NCI-H524 treated with DMSO at 0.1 percent for 48 hours (cell line): ENCODE results near the gene ITPRIPL1.
"Not testable (repeated sequence)": the region's sequence is repeated elsewhere in the genome, so short reads cannot be mapped to it uniquely, and the experiment has no call there.

Experiments used
- DNase-seq: peaks from one replicate; lab custom pipeline; 2025; lab: John Stamatoyannopoulos, UW

ITPRIPL1 gene

GRCh38 chr2:96325041-96325883, at the start of gene ITPRIPL1:
Gene ITPRIPL1, plus strand, starts transcription at chr2:96325317. Its CDS starts 523 bp downstream, at chr2:96325840.
- DNase-seq: no peak

GRCh38 chr2:96276787-96277499, 48.2 kb upstream of the ITPRIPL1 start:
- DNase-seq: no peak

GRCh38 chr2:96287273-96287856, 37.8 kb upstream of the ITPRIPL1 start:
- DNase-seq: no peak

GRCh38 chr2:96291751-96292150, 33.4 kb upstream of the ITPRIPL1 start:
- DNase-seq: no peak

- not testable (repeated sequence) for DNase-seq
Observed at GRCh38 chr2:96294271-96294670, 30.8 kb upstream of the ITPRIPL1 start.

GRCh38 chr2:96296925-96297324, 28.2 kb upstream of the ITPRIPL1 start:
- no peak for DNase-seq

DNA sequence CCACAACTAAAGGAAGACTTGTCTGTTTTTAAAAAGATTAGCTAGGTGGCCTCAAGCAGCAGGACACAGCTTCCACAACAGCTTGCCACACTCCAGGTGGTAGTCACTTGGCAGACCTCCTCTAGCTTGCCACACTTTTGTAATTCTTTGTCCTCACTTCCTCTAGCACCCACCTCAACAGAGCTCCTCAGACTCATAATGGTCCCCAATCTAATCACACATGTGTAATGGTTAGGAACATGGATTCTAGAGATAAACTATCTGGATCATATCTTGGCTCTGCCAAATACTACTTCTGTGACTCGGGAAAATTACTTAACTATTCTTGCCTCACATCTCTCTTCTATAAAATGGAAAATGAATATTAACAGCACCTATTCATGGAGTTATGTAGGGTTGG, 23.3 kb upstream of the ITPRIPL1 start:
- no peak for DNase-seq

GRCh38 chr2:96304606-96305005, 20.5 kb upstream of the ITPRIPL1 start:
- no peak for DNase-seq

- peak; percentile 26 for DNase-seq
Observed at GRCh38 chr2:96305091-96305978, 19.8 kb upstream of the ITPRIPL1 start, which contains the start of gene SNRNP200. Gene SNRNP200, minus strand, starts transcription at chr2:96305546. Its CDS starts 109 bp downstream, at chr2:96305437.

DNA sequence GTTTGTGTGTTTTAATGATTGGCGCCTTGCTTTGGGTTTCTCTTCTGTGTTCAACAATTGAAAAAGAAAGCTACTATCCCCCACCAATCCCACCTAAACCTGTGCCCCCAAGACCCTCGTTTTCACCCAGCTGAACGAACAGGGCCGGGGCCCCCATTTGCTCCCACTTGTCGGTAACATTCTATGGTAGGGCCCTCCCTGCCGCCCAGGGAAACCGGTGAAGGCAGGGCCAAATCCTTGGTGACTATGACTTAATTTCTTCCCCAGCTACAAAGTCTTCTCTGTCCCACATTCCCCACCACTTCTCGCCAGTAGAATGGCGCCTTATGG, 19.2 kb upstream of the ITPRIPL1 start:
- DNase-seq: no peak

DNA sequence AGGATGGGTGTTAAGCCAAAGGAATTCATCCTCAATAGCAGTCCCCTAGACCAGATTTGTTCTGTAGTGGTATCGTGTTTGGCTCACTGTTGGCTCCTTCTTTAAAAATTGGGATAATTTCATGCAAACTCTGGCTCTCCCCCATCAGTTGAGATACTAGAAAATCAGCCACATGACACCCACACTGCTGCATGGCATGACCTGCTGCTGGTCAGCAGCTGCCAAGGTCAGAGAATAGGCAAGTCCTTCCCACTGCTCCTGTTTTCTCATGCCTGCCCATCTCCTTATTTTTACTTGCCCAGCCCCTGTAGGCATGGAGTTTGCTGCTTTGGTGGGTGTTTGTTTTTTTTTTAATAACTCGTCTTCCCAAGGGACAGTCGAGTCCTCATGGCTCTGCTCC, 18.7 kb upstream of the ITPRIPL1 start:
- DNase-seq: no peak

DNA sequence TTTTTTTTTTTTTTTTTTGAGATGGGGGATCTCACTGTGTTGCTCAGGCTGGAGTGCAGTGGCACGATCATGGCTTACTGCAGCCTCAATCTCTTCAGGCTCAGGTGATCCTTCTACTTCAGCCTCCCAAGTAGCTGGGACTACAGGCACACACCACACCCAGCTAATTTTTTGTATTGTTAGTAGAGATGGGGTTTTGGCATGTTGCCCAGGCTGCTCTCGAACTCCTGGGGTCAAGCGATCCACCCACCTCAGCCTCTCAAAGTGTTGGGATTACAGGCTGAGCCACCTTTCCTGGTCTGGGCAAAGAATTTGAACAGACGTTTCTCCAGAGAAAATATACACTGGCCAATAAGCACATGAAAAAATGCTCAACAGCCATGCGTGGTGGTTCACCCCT, 16.9 kb upstream of the ITPRIPL1 start:
- no peak for DNase-seq

DNA sequence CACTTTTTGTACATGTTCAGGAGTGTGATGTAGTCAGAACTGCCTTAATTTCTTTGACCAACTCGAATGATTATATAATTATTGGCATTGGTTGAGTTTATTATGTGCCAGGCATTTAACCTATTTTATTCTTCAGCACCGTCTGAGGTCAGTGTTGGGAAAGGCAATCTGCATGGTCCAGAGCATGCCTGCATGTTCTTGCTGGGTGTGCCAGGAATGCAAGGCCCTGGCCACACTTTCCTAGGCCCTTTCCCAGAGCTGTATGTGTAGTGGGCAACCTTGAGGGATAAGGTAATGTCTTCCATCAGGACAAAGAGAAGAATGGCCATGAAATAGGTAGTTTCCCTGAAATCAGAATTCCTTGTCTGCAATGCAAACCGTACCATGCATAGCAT, 10.1 kb upstream of the ITPRIPL1 start:
- DNase-seq: no peak

GRCh38 chr2:96315400-96316071, 9.6 kb upstream of the ITPRIPL1 start:
- no peak for DNase-seq

- no peak for DNase-seq
Observed at GRCh38 chr2:96316999-96317398, 8.1 kb upstream of the ITPRIPL1 start.

DNA sequence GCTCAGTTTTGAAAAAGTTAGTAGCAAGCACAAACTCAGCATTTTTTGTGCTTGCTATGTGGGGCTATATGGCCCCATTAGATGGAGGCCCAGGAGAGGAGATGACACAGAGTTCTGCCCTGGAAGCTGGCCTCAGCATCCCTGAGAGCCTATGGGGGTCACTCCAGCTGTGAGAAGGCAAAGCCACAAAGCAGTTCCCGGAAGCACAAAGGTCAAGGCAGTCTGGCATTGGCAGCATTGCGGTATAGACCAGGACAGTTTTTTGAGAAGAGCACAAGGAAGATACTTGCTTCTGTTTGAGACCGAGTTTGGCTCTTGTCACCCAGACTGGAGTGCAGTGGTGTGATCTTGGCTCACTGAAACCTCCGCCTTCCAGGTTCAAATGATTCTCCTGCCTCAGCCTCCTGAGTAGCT, 7.5 kb upstream of the ITPRIPL1 start:
- DNase-seq: no peak

DNA sequence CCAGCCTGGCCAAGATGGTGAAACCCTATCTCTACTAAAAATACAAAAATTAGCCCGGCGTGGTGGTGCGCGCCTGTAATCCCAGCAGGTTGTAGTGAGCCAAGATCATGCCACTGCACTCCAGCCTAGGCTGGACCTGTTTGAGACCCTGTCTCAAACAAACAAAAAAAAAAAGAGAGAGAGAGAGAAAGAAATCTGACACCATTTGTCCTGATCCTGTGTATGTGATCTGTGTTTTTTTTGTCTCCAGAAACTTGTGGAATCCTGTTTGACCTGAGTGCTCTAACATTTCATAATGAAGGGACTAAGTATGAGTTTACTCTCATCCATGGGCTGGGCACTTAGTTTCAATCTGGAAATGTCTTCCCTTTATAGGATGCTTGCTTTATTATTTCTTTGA, 6.4 kb upstream of the ITPRIPL1 start:
- DNase-seq: no peak

- no peak for DNase-seq
Observed at GRCh38 chr2:96319396-96319795, 5.7 kb upstream of the ITPRIPL1 start.

DNA sequence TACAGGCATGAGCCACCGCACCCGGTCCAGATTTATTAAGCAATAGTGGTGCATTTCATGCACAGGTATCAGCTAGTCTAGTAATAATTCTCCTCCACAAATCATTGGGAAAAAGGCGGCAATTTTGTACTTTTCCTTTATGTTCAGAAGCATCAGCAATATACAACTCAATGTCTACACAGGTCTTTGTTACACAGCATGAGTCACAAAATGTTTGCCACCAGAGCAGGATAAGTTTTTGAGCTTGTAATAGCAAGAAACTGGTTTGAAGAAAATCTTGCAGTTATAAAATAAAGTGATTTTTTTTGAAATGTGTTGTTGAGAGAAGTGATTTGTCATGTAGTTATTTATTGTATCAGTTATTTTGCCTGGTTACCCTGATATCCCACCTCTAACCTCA, 4.8 kb upstream of the ITPRIPL1 start:
- no peak for DNase-seq

DNA sequence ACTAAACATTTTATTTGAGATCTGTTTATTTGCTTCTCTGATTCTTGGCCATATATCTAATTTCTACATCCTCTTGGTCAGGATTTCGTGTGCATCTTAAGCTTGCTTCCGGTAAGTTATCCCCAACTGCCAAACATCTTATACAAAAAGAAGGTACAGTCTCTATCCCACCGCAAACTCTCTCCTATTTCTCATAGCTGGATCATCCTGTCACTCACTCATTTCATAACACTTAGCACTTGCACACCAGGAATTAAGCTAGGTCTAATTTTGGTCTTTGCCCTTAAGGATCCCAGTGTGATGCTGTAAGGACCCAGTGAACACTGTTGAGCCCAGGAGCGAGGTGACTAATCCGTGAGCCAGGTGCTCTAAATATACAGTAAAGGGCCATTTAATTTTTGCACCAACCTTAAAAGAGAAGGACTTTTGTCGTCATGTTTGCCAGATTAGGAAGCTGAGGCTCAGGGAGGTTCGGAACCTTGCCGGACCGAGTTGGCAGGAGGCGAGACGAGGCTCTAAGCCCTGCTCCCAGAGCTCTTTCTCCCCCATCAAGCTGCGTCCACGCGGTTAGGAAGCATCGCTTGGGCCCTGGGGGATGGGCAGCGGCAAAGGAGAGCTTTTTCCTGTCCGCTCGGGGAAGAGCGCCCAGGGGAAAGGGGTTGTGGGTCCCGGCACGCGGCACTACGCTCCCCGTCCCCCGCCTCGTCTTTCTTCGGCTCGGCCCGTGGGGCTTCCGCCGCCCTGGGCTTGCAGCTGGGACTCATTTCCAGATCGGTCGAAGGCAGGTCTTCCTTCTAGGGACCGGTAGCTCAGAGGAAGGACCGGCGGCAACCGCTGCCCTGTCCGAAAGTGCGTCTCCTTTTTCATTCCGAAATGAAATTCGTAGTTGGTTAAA, 4.1 kb upstream of the ITPRIPL1 start:
- no peak for DNase-seq
